ENCODE data around the gene CFAP65. TPM values are rescaled to one million over a fixed set of nuclear protein-coding genes. Genes with fewer than 3 reads are reported as not detected.
A peak's percentile ranks its signal among the peaks of the same experiment; 100 is the strongest.

CFAP65 gene
- total RNA-seq, 1 experiment from 2014 or later, result not detected

GRCh38 chr2:219034823-219035222 lies 6.5 kb downstream of the CFAP65 start:
- DNase-seq (ENCODE audit: low spot score), result no peak
- in situ Hi-C loops (cut with HindIII; ENCODE audit: low sequenced_read_pairs), result no loop called here

- DNase-seq (ENCODE audit: low spot score), result no peak
- in situ Hi-C loops (cut with HindIII; ENCODE audit: low sequenced_read_pairs), result no loop called here
Observed at GRCh38 chr2:219032051-219032745, 9.1 kb downstream of the CFAP65 start.

GRCh38 chr2:219031005-219031738 lies 10.1 kb downstream of the CFAP65 start:
- in situ Hi-C loops (cut with HindIII; ENCODE audit: low sequenced_read_pairs), result no loop called here
- no peak for DNase-seq (ENCODE audit: low spot score)

GRCh38 chr2:219030177-219030940 lies 11.0 kb downstream of the CFAP65 start:
- DNase-seq (ENCODE audit: low spot score), result no peak
- in situ Hi-C loops (cut with HindIII; ENCODE audit: low sequenced_read_pairs), result no loop called here

GRCh38 chr2:219029829-219030165 lies 11.5 kb downstream of the CFAP65 start:
- in situ Hi-C loops (cut with HindIII; ENCODE audit: low sequenced_read_pairs), result no loop called here
- DNase-seq (ENCODE audit: low spot score), result peak; percentile 81

- DNase-seq (ENCODE audit: low spot score), result no peak
- in situ Hi-C loops (cut with HindIII; ENCODE audit: low sequenced_read_pairs), result no loop called here
Observed at GRCh38 chr2:219028996-219029828, 12.1 kb downstream of the CFAP65 start.

GRCh38 chr2:219028141-219028540 lies 13.2 kb downstream of the CFAP65 start:
- in situ Hi-C loops (cut with HindIII; ENCODE audit: low sequenced_read_pairs), result no loop called here

GRCh38 chr2:219027511-219028055 lies 13.7 kb downstream of the CFAP65 start:
- no peak for DNase-seq (ENCODE audit: low spot score)
- in situ Hi-C loops (cut with HindIII; ENCODE audit: low sequenced_read_pairs), result no loop called here

More at GRCh38 chr2:219028141-219028540, 13.2 kb downstream of the CFAP65 start:
- no peak for DNase-seq (ENCODE audit: low spot score)

GRCh38 chr2:219026946-219027345 lies 14.4 kb downstream of the CFAP65 start:
- in situ Hi-C loops (cut with HindIII; ENCODE audit: low sequenced_read_pairs), result no loop called here

GRCh38 chr2:219025637-219026585 lies 15.4 kb downstream of the CFAP65 start:
- no peak for DNase-seq (ENCODE audit: low spot score)
- in situ Hi-C loops (cut with HindIII; ENCODE audit: low sequenced_read_pairs), result no loop called here

More at GRCh38 chr2:219026946-219027345, 14.4 kb downstream of the CFAP65 start:
- DNase-seq (ENCODE audit: low spot score), result no peak

GRCh38 chr2:219024059-219024458 lies 17.3 kb downstream of the CFAP65 start:
- DNase-seq (ENCODE audit: low spot score), result no peak
- in situ Hi-C loops (cut with HindIII; ENCODE audit: low sequenced_read_pairs), result no loop called here

GRCh38 chr2:219023045-219023605 lies 18.2 kb downstream of the CFAP65 start:
- in situ Hi-C loops (cut with HindIII; ENCODE audit: low sequenced_read_pairs), result no loop called here
- DNase-seq (ENCODE audit: low spot score), result no peak

GRCh38 chr2:219022616-219023015 lies 18.7 kb downstream of the CFAP65 start:
- DNase-seq (ENCODE audit: low spot score), result no peak
- in situ Hi-C loops (cut with HindIII; ENCODE audit: low sequenced_read_pairs), result no loop called here

GRCh38 chr2:219022041-219022440 lies 19.3 kb downstream of the CFAP65 start:
- in situ Hi-C loops (cut with HindIII; ENCODE audit: low sequenced_read_pairs), result no loop called here

GRCh38 chr2:219021591-219021990 lies 19.7 kb downstream of the CFAP65 start:
- in situ Hi-C loops (cut with HindIII; ENCODE audit: low sequenced_read_pairs), result no loop called here
- DNase-seq (ENCODE audit: low spot score), result no peak

More at GRCh38 chr2:219022041-219022440, 19.3 kb downstream of the CFAP65 start:
- no peak for DNase-seq (ENCODE audit: low spot score)

- in situ Hi-C loops (cut with HindIII; ENCODE audit: low sequenced_read_pairs), result no loop called here
- DNase-seq (ENCODE audit: low spot score), result no peak
Observed at GRCh38 chr2:219020604-219021365, 20.5 kb downstream of the CFAP65 start.

- DNase-seq (ENCODE audit: low spot score), result no peak
Observed at GRCh38 chr2:219019436-219019835, 21.9 kb downstream of the CFAP65 start.

More at GRCh38 chr2:219019436-219019835, 21.9 kb downstream of the CFAP65 start:
- in situ Hi-C loops (cut with HindIII; ENCODE audit: low sequenced_read_pairs), result no loop called here

Measured in G401 (cell line).